ENCODE data around the gene IFT122. TPM values are rescaled to one million over a fixed set of nuclear protein-coding genes. Genes with fewer than 3 reads are reported as not detected.
"Not testable (repeated sequence)": the region's sequence is repeated elsewhere in the genome, so short reads cannot be mapped to it uniquely, and the experiment has no call there.

IFT122 gene
- total RNA-seq, 1 donor from 2014 or later, result 26.5 TPM

DNA sequence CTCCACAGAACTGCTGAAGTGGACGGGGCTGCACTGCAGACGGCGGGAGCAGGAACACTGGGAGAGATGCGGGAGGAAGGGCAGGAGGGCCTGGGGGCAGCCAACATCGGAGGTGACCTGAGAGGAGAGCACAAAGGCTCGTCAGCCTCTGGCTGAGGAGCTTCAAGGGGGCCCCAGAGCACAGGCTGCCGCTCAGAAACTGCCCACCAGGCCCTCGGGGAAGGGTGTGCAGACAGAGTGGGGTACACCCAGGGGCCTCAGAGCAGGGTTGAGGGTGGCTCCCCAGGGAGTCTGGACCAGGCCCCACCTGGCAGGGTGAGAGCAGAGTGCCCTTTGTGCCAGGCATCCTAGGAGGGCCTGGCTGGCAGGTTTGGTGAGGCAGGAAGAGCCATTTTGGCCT is 73.7 kb downstream of the IFT122 start:
- intact Hi-C loops (cut with DNase I), result no loop called here
- TF ChIP-seq, protein P1, sequence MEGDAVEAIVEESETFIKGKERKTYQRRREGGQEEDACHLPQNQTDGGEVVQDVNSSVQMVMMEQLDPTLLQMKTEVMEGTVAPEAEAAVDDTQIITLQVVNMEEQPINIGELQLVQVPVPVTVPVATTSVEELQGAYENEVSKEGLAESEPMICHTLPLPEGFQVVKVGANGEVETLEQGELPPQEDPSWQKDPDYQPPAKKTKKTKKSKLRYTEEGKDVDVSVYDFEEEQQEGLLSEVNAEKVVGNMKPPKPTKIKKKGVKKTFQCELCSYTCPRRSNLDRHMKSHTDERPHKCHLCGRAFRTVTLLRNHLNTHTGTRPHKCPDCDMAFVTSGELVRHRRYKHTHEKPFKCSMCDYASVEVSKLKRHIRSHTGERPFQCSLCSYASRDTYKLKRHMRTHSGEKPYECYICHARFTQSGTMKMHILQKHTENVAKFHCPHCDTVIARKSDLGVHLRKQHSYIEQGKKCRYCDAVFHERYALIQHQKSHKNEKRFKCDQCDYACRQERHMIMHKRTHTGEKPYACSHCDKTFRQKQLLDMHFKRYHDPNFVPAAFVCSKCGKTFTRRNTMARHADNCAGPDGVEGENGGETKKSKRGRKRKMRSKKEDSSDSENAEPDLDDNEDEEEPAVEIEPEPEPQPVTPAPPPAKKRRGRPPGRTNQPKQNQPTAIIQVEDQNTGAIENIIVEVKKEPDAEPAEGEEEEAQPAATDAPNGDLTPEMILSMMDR (IDR thresholded peaks at IDR 0.05), result no peak
- Histone ChIP-seq H3K36me3 (peaks cover 10% of the 10 kb centered on the region), H3K27me3 (no peaks in the 10 kb centered on the region), H3K27ac (no peak overlapping the region), H3K4me1 (no peaks in the 10 kb centered on the region), H3K9me3 (no peaks in the 10 kb centered on the region), H3K4me3 (no peak overlapping the region)
- DNase-seq (peak; percentile 58), ATAC-seq (no peak)

DNA sequence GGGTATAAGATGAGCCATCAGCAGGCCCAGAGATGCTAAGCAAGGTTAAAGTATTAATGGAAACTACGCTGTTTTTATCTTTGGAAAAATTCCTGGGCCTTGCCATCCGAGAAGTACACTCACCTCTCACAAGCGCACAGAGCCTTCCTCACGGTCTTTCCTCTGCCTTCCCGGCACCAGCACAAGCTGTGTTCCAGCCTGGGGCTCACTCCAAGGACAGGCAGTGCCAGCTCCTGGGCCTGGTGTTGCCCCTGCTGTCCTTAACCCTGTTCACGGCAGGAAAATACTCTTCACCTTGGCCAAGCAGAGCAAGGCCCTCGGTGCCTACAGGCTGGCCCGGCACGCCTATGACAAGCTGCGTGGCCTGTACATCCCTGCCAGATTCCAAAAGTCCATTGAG is 74.1 kb downstream of the IFT122 start:
- TF ChIP-seq, protein P1 (IDR thresholded peaks at IDR 0.05), result no peak
- no peaks in the 10 kb centered on the region for H3K4me1 ChIP-seq
- intact Hi-C loops (cut with DNase I), result no loop called here
- no peak overlapping the region for H3K4me3 ChIP-seq
- ATAC-seq, result no peak
- peaks cover 10% of the 10 kb centered on the region for H3K36me3 ChIP-seq
- peak; percentile 46 for DNase-seq
- no peak overlapping the region for H3K27ac ChIP-seq
- no peaks in the 10 kb centered on the region for H3K9me3 ChIP-seq
- H3K27me3 ChIP-seq, result no peaks in the 10 kb centered on the region

DNA sequence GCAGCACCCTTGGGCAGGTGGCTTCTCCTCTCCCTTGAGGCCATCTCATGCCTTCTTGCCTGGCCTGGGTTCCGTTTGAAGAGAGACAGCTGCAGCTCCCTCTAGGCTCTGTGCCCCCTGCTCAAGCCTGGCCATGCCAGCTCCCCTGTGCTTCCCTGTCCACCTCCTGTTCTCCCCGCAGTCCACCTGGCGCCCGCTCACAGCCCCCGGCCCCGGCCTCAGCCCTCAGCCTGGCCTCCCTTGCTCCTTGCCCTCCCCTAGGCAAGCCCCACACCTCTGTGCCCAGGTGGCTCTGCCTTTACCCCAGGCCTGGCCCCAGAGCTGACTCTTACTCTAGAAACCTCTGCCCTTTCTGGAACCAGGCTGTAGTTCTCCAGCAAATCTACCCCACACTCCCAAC is 74.5 kb downstream of the IFT122 start:
- ATAC-seq (no peak), DNase-seq (peak; percentile 43)
- Histone ChIP-seq H3K27ac (no peak overlapping the region), H3K36me3 (peaks cover 10% of the 10 kb centered on the region), H3K4me1 (no peaks in the 10 kb centered on the region), H3K27me3 (no peaks in the 10 kb centered on the region), H3K9me3 (no peaks in the 10 kb centered on the region), H3K4me3 (no peak overlapping the region)
- TF ChIP-seq, protein P1 (IDR thresholded peaks at IDR 0.05), result no peak
- intact Hi-C loops (cut with DNase I), result no loop called here

DNA sequence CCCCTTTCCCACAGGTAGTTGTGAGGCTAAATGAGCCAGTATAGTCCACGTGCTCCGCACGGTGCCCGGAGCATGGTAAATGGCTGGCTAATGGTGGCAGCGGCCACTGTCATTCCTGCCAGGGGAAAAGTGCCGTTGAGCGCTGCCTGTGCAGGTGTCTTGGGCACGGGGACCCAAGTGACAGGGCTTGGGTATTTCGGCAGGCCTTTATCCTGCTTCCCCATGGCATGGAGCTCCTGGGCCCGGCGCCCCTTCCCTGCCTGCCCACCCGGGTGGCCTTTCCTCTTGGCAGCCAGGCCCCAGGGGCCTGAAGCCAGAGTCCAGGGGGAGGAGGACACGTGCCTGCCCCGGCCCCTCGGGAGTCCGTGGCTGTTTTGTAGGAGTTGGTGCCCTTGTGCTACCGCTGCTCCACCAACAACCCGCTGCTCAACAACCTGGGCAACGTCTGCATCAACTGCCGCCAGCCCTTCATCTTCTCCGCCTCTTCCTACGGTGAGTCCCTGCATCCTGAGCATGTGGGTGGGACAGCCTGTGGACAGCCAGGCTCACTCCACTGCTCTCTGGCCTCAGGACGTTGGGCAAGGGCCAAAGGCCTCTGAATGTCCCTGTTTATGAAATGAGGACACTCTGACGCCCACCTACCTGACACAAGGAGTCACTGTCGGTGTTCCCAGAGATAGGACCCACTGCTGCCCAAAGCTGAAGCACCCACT is 75.2 kb downstream of the IFT122 start:
- peaks cover 10% of the 10 kb centered on the region for H3K36me3 ChIP-seq
- H3K4me1 ChIP-seq; H3K27me3 ChIP-seq; H3K4me3 ChIP-seq; ATAC-seq; H3K9me3 ChIP-seq; H3K27ac ChIP-seq; intact Hi-C loops (cut with DNase I): not testable (repeated sequence)
- DNase-seq, result peak; percentile 56

DNA sequence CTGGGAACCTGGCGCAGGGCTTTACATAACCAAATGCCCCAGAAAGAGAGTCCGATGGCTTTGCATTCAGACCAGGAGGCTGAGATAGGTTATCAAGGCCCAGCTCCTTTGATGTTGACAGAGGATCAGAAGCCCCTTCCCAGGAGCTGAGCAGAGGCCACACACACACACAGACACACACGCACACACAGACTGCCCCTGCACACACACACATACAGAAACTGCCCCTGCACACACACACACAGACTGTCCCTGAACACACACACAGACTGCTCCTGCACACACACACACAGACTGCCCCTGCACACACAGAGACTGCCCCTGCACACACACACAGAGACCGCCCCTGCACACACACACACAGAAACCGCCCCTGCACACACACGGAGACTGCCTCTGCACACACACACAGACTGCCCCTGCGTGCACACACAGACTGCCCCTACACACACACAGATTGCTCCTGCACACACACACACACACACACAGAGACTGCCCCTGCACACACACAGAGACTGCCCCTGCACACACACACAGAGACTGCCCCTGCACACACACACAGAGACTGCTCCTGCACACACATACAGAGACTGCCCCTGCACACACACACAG is 75.9 kb downstream of the IFT122 start:
- peaks cover 10% of the 10 kb centered on the region for H3K36me3 ChIP-seq
- intact Hi-C loops (cut with DNase I); DNase-seq; H3K27ac ChIP-seq; H3K27me3 ChIP-seq; H3K4me3 ChIP-seq; H3K9me3 ChIP-seq; ATAC-seq; H3K4me1 ChIP-seq: not testable (repeated sequence)

DNA sequence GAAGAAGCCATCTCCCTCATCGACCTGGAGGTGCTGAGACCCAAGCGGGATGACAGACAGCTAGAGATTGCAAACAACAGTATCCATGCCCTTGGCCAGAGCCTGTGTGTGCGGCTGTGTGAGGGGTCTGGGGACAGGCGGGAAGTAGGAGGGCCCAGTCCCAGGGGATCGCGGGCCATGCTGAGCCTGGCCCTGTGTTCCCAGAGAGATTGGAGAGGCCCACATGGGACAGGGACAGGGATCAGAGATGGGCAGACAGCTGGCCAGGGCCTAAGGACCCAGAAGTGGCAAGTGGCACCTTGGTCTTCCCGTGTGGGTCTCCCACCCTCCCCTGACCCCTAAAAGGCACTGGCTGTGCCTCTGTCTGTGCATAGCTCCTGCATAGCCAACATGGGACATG is 77.5 kb downstream of the IFT122 start:
- H3K27ac ChIP-seq, result no peak overlapping the region
- H3K4me1 ChIP-seq, result no peaks in the 10 kb centered on the region
- no peaks in the 10 kb centered on the region for H3K9me3 ChIP-seq
- H3K36me3 ChIP-seq, result peaks cover 5% of the 10 kb centered on the region
- no peaks in the 10 kb centered on the region for H3K27me3 ChIP-seq
- intact Hi-C loops (cut with DNase I), result no loop called here
- H3K4me3 ChIP-seq, result no peak overlapping the region
- DNase-seq (peak; percentile 53), ATAC-seq (no peak)
- TF ChIP-seq, protein P1 (IDR thresholded peaks at IDR 0.05), result no peak

Measured in upper lobe of right lung (tissue), 1 donor.